Keratinocyte (primary cell): Measurements from ENCODE around the gene MTF1. TPM values are rescaled to one million over a fixed set of nuclear protein-coding genes. Genes with fewer than 3 reads are reported as not detected.
"Not testable (repeated sequence)": the region's sequence is repeated elsewhere in the genome, so short reads cannot be mapped to it uniquely, and the experiment has no call there.

Experiments
- DNase-seq: peaks from one replicate; pipeline ENCODE4 v3.0.0-alpha.2; 2011; ENCODE audit warnings: low read depth, missing footprints, low spot score
- FAIRE-seq: peaks from 2 replicates; lab custom pipeline; 2011; peaks lifted over from hg19 to GRCh38; lab: Jason Lieb, UNC
- H2AFZ ChIP-seq: 2 replicates; pipeline ENCODE4 v1.6.0; 2012; ENCODE audit warnings: low read length, control low read depth, inconsistent platforms; ENCODE audit not compliant: control insufficient read depth
- H3K27ac ChIP-seq: 2 replicates; pipeline ENCODE4 v1.5.1; 2011; ENCODE audit warnings: low read length; ENCODE audit not compliant: control insufficient read depth, insufficient read depth
- H3K27me3 ChIP-seq: 3 replicates; pipeline ENCODE4 v1.6.0; 2011; ENCODE audit warnings: low read length; ENCODE audit not compliant: control insufficient read depth, insufficient read depth; ENCODE audit errors: extremely low read depth
- H3K36me3 ChIP-seq, 2 experiments: 2 replicates in 1 of 2; 3 replicates in 1 of 2; pipeline ENCODE4 v1.5.1; 2011; ENCODE audit warnings: low read length in 2 of 2, mild to moderate bottlenecking in 1 of 2; ENCODE audit not compliant: control insufficient read depth in 2 of 2, insufficient read depth in 2 of 2; ENCODE audit errors: extremely low read depth in 1 of 2
- H3K4me1 ChIP-seq: 3 replicates; pipeline ENCODE4 v1.5.1; 2011; ENCODE audit warnings: low read length; ENCODE audit not compliant: control insufficient read depth, insufficient read depth; ENCODE audit errors: extremely low read depth
- H3K4me2 ChIP-seq: 3 replicates; pipeline ENCODE4 v1.6.0; 2011; ENCODE audit warnings: low read depth, low read length; ENCODE audit not compliant: control insufficient read depth, insufficient read depth; ENCODE audit errors: extremely low read depth
- H3K4me3 ChIP-seq, 3 experiments: fragments of 200-600 bp in 1 of 3; sonication (generic) in 1 of 3; 2 replicates in 2 of 3; 3 replicates in 1 of 3; pipeline ENCODE4 v1.5.1; 2011 to 2016; ENCODE audit warnings: low read length in 3 of 3, mild to moderate bottlenecking in 3 of 3, control low read depth in 2 of 3, inconsistent platforms in 1 of 3, low read depth in 1 of 3, mixed read lengths in 1 of 3, mixed run types in 1 of 3, moderate library complexity in 1 of 3; ENCODE audit not compliant: control insufficient read depth in 2 of 3, insufficient read depth in 2 of 3; ENCODE audit errors: extremely low read depth in 1 of 3
- H3K79me2 ChIP-seq: 2 replicates; pipeline ENCODE4 v1.6.0; 2012; ENCODE audit warnings: low read length; ENCODE audit not compliant: control insufficient read depth, insufficient read depth
- H3K9ac ChIP-seq: 3 replicates; pipeline ENCODE4 v1.6.0; 2011; ENCODE audit warnings: low read length; ENCODE audit not compliant: control insufficient read depth, insufficient read depth; ENCODE audit errors: extremely low read depth
- H3K9me1 ChIP-seq: 3 replicates; pipeline ENCODE4 v1.6.0; 2011; ENCODE audit warnings: low read length; ENCODE audit not compliant: control insufficient read depth, insufficient read depth; ENCODE audit errors: extremely low read depth
- H3K9me3 ChIP-seq: 2 replicates; pipeline ENCODE4 v1.5.1; 2012; ENCODE audit warnings: low read depth, low read length; ENCODE audit not compliant: control insufficient read depth
- H4K20me1 ChIP-seq: 3 replicates; pipeline ENCODE4 v1.6.0; 2011; ENCODE audit warnings: low read length; ENCODE audit not compliant: control insufficient read depth, insufficient read depth; ENCODE audit errors: extremely low read depth
- EZH2 ChIP-seq: IDR thresholded peaks from one replicate; pipeline ENCODE4 v1.6.1; 2012; ENCODE audit warnings: inconsistent platforms, mild to moderate bottlenecking, low read length, moderate library complexity
- dilution Hi-C: fragments of 300-500 bp; cut with MboI; formaldehyde crosslinking; loops from one replicate; pipeline ENCODE4 v1.7.0; 2020; ENCODE audit warnings: low sequenced_read_pairs; ENCODE audit not compliant: extremely low pct_ligation_motif_present
- polyA minus RNA-seq, 3 experiments: library from RNA; depleted of rRNA, polyadenylated mRNA; stranded (reverse); fragments of >200 nt; gene quantifications; 1 replicate in 1 of 3; 2 replicates in 1 of 3; 3 replicates in 1 of 3; pipeline ENCODE4 v1.2.3, GENCODE V29; 2011
- polyA plus RNA-seq, 5 experiments: library from polyadenylated mRNA; depleted of rRNA in 3 of 5; stranded (reverse) in 3 of 5; stranded (forward) in 1 of 5; unstranded in 1 of 5; fragments of >200 nt; gene quantifications; 1 replicate in 1 of 5; 2 replicates in 3 of 5; 3 replicates in 1 of 5; pipeline versions ENCODE4 v1.2.1 to v1.2.3, GENCODE V29; 2011 to 2012; ENCODE audit warnings: missing spikeins in 2 of 5, low read depth in 1 of 5, low replicate concordance in 1 of 5
- TF ChIP-seq, protein P1 (sequence below), 3 experiments: IDR thresholded peaks in 1 of 3; conservative IDR thresholded peaks in 1 of 3; optimal IDR thresholded peaks in 1 of 3; 2 replicates in 2 of 3; 3 replicates in 1 of 3; pipeline versions ENCODE3 to v1.5.1; 2011; ENCODE audit warnings: low read length in 3 of 3, mild to moderate bottlenecking in 3 of 3, moderate library complexity in 2 of 3, control low read depth in 1 of 3, inconsistent platforms in 1 of 3; ENCODE audit not compliant: insufficient read depth in 2 of 3; ENCODE audit errors: extremely low read depth in 1 of 3

MTF1 gene
- polyA plus RNA-seq = 10.5 to 13.1 TPM (median 10.7 TPM) in 3 replicates
- 12.1 TPM for polyA plus RNA-seq (2011; ENCODE audit: low read depth)
- polyA plus RNA-seq (2011; cell fraction: cytosol; rRNA removed) = 8.3 and 14.9 TPM in 2 replicates
- polyA plus RNA-seq (2011; cell fraction: nucleus; rRNA removed) = 22.8 and 24.1 TPM in 2 replicates
- polyA plus RNA-seq (2012; ENCODE audit: low replicate concordance) = 8.1 and 8.5 TPM in 2 replicates
- 12.4 to 37.0 TPM (median 15.4 TPM) in 3 replicates for polyA minus RNA-seq
- polyA minus RNA-seq (2011; cell fraction: cytosol; rRNA and poly(A)+ RNA removed) = 7.7 TPM
- polyA minus RNA-seq (2011; cell fraction: nucleus; rRNA and poly(A)+ RNA removed) = 11.8 and 25.6 TPM in 2 replicates

DNA sequence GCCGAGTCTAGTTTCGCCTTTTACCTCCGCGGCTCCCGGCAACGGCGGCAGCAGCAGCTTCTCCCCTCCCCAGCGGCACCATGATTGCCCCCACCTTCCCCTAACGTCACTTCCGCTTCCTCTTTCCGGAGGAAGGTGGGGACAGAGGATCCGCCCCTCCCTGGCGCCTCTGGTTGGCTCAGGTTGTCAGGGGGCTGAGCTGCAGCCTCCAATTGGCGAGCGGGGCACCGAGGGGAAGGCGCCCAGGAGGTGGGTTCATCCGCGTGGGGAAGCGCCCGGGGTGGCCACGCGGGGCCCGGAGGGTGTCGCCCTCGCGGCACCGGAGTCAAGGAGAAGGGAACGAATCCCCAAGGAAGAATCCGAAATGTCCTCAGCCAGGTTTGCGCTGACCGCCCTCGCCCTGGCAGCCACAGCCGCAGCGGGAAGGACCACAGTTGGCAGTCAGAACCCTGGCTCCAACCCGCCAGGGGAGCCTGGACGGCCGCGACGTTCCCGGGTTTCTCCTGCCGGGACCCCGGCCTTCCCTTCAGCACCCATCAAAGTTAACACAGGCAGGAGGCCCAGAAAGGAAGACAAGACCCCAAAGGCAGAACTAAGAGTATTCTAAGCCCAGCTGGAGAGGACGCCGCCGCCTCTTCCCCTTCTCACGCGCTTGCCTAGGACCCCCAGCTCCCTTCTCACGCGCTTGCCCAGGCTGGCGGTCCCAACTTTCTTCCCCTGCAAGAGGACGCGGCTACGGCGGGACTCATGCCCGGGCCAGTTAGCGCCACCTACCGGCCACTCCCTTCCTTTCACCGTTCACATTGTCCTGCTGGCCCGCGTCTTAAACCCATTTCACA is at the start of gene MTF1:
MTF1 (minus strand) TSS at position 86 of the 839 bp plus-strand sequence. CDS start 1,934 bp downstream, outside the sequence.
- peak within 1 kb of the TSS; percentile 91 for H3K4me2 ChIP-seq
- H3K27ac ChIP-seq = peak within 1 kb of the TSS; percentile 95
- dilution Hi-C loops = no loop called here
- FAIRE-seq (peak; percentile 5), DNase-seq (peak; percentile 54)
- H3K4me1 ChIP-seq = peaks cover 27% of the 10 kb centered on the region
- H3K9ac ChIP-seq = peak within 1 kb of the TSS; percentile 99
- H3K36me3 ChIP-seq = peaks cover 7 to 13% of the 10 kb centered on the region in 2 experiments
- peaks cover 40% of the 10 kb centered on the region for H3K79me2 ChIP-seq
- no peaks in the 10 kb centered on the region for H4K20me1 ChIP-seq
- peak within 1 kb of the TSS; percentile 93 to 100 (median 100) for H3K4me3 ChIP-seq
- peak within 1 kb of the TSS; percentile 94 for H2AFZ ChIP-seq
- no peaks in the 10 kb centered on the region for H3K9me1 ChIP-seq
- H3K27me3 ChIP-seq = no peaks in the 10 kb centered on the region
- TF ChIP-seq, protein P1, sequence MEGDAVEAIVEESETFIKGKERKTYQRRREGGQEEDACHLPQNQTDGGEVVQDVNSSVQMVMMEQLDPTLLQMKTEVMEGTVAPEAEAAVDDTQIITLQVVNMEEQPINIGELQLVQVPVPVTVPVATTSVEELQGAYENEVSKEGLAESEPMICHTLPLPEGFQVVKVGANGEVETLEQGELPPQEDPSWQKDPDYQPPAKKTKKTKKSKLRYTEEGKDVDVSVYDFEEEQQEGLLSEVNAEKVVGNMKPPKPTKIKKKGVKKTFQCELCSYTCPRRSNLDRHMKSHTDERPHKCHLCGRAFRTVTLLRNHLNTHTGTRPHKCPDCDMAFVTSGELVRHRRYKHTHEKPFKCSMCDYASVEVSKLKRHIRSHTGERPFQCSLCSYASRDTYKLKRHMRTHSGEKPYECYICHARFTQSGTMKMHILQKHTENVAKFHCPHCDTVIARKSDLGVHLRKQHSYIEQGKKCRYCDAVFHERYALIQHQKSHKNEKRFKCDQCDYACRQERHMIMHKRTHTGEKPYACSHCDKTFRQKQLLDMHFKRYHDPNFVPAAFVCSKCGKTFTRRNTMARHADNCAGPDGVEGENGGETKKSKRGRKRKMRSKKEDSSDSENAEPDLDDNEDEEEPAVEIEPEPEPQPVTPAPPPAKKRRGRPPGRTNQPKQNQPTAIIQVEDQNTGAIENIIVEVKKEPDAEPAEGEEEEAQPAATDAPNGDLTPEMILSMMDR (optimal IDR thresholded peaks at IDR 0.05 in 1 of 3, IDR thresholded peaks at IDR 0.05 in 1 of 3, conservative IDR thresholded peaks at IDR 0.05 in 1 of 3; ENCODE audit: extremely low read depth in 1 of 3, insufficient read depth in 2 of 3, low read length in 3 of 3) = peak; percentile 91 to 96 (median 92)
- no peak for TF ChIP-seq EZH2
- H3K9me3 ChIP-seq = no peaks in the 10 kb centered on the region

DNA sequence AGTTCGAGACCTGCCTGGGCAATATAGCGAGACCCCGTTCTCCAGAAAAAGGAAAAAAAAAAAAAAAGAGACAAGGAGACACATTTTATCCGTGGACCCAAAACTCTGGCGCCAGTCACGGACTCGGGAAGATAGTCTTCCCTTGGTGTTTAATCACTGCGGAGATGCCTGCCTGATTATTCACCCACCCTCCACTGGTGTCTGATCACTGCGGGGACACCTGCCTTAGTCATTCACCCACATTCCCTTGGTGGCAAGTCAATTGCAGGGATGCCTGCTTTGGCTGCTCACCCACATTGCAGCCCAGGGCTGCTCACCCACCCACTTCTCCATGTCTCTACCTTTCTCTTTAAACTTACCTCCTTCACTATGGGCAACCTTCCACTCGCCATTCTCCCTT is 49.1 kb upstream of the MTF1 start:
- dilution Hi-C loops, H3K4me2 ChIP-seq: not testable (repeated sequence)

DNA sequence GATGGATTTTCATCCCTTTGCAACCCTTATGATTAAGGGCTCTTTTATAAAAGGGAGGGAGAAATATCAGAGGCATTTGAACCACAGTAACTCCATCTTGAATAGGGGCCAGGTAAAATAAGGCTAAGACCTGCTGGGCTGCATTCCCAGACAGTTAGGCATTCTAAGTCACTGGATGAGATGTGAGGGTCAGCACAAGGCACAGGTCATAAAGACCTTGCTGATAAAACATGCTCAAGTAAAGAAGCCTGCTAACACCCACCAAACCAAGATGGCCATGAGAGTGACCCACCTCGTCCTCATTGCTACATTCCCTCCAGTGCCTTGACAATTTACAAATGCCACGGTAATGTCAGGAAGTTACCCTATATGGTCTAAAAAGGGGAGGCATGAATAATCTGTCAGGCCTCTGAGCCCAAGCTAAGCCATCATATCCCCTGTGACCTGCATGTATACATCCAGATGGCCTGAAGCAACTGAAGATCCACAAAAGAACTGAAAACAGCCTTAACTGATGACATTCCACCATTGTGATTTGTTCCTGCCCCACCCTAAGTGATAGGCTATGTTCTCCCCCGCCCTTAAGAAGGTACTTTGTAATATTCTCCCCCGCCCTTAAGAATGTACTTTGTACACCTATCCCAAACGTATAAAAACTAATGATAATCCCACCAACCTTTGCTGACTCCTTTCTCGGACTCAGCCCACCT is 48.2 kb upstream of the MTF1 start:
- dilution Hi-C loops, H3K4me2 ChIP-seq, H3K36me3 ChIP-seq, H3K4me1 ChIP-seq, DNase-seq, H3K9ac ChIP-seq, H3K27ac ChIP-seq, H3K9me3 ChIP-seq, FAIRE-seq, H3K79me2 ChIP-seq, H2AFZ ChIP-seq, H3K4me3 ChIP-seq, H4K20me1 ChIP-seq, H3K27me3 ChIP-seq, H3K9me1 ChIP-seq: not testable (repeated sequence)

More for the DNA sequence above, 49.1 kb upstream of the MTF1 start:
- not testable (repeated sequence) for H4K20me1 ChIP-seq, H2AFZ ChIP-seq, H3K9ac ChIP-seq, DNase-seq, H3K79me2 ChIP-seq, H3K27ac ChIP-seq, H3K36me3 ChIP-seq, H3K4me1 ChIP-seq, H3K4me3 ChIP-seq, FAIRE-seq, H3K9me1 ChIP-seq, H3K9me3 ChIP-seq, H3K27me3 ChIP-seq

DNA sequence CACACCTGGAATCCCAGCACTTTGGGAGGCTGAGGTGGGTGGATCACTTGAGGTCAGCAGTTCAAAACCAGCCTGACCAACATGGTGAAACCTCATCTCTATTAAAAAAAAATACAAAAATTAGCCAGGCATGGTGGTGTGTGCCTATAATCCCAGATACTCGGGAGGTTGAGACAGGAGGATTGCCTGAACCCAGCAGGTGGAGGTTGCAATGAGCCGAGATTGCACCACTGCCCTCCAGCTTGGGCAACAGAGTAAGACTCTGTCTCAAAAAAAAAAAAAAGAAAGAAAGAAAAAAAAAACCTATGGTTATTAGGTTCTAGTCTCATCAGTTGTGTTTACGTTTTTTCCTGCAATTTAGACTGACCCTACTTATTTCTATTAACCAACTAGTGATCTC is 47.2 kb upstream of the MTF1 start:
- FAIRE-seq, dilution Hi-C loops, DNase-seq, H3K9me3 ChIP-seq, H2AFZ ChIP-seq, H3K4me3 ChIP-seq, H3K27me3 ChIP-seq, H3K79me2 ChIP-seq, H3K4me1 ChIP-seq, H3K27ac ChIP-seq, H3K9me1 ChIP-seq, H4K20me1 ChIP-seq, H3K36me3 ChIP-seq, H3K9ac ChIP-seq, H3K4me2 ChIP-seq: not testable (repeated sequence)
